HG03469 (cell line): ENCODE results near the gene PUM2.
"Not testable (repeated sequence)": the region's sequence is repeated elsewhere in the genome, so short reads cannot be mapped to it uniquely, and the experiment has no call there.

ENCODE experiments used
- ATAC-seq: cut with Tn5 transposase; IDR thresholded peaks from one replicate; pipeline ENCODE4 v1.9.1; 2021; ENCODE audit warnings: mild to moderate bottlenecking, moderate library complexity, moderate number of reproducible peaks; ENCODE audit not compliant: unreplicated experiment

The PUM2 gene

DNA sequence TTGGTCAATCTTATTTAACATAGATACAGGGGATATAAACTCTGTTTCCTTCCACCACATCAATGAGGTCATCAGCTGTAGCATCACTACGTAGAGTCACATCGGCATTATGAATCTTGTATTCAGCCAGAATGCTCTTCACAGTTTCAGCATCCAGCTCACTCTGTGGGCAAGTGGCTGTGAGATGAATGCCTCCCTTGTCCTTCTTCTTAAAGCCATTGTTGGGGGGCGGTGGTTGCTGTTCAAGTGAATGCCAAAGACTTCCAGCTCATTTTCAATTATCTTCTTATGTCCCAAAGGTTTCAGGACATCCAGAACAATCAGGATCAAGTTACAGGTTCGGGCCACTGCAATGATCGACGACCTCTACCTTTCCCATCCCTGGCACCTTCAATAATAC, 110.4 kb downstream of the PUM2 start:
- ATAC-seq = not testable (repeated sequence)

DNA sequence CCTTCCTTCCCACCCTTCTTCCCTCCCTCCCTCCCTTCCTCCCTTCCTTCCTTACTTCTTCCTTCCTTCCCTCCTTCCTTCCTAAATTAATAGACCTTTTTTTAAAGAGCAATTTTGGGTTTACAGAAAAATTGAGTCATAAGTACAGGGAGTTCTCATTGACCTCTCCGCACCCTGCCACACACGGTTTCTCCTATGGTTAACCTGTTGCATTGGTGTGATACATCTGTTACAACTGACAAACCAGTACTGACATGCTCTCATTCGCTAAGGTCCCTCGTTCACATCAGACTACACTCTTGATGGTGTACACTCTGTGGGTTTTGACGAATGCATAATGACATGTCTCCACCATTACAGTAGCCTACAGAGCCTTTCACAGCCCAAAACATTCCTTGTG, 114.1 kb downstream of the PUM2 start:
- no peak for ATAC-seq

DNA sequence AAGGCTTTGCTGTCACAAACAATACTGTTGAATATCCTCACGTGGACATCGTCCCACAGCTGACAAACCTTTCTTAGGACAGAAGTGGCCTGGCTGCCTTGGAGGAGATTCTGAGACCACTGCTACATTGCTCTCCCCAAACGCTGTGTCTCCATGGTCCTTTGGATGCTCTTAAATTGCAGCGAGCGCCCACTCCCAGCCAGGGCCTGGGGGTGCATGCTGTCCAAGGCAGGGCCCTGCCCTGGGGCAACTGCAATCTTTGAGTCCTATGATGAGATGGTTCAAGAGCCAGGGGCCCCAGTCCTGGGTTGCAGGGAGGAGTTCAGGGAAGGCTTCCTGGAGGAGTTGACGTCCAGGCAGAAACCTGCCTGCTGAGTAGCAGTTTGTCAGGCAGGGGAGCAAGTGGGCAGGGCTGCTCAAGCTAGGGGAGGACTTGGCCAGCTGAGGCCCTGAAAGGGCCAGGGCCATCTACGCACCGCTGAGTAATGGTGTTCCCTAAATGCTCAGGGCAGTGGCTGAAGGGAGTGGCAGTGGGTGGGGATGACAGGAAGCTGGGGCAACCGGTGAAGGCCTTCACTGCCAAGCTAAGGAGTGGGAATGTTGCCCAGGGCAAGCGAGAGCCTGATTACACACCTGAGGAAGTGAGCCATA, 114.9 kb downstream of the PUM2 start:
- ATAC-seq = no peak

DNA sequence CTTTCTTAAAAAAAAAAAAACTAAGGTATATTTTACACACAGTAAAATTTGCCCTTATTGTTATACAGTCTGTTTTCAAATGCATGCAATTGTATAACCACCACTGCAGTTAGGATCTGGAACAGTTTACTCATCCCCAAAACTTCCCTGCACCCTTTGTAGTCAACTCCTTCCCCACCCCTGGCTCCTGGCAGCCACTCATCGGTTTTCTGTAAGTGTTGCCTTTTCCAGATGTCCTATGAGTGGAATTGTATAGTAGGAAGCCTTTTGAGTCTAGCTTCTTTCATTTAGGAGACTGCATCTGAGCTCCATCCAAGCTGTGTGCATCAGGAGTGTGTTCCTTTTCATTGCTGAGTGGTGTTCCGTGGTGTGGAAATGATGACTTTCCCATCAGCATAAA, 116.0 kb downstream of the PUM2 start:
- ATAC-seq = not testable (repeated sequence)

DNA sequence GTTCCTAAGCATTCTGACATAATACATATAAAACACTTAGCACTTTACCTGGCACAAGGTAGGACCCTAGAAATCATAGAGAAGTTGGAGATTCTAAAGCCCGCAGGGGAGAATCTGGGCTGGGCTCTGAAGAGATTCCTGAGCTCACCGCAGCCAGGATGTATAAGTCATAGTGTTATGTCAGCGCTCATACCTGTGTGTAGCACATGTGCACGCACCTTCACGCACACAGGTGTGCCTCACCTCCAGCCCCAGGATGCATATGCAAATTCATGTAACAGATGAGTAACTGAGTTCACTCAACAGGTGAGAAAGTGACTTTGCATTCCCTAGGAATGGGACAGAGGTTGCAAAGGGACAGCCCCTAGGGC, 117.8 kb downstream of the PUM2 start:
- no peak for ATAC-seq

DNA sequence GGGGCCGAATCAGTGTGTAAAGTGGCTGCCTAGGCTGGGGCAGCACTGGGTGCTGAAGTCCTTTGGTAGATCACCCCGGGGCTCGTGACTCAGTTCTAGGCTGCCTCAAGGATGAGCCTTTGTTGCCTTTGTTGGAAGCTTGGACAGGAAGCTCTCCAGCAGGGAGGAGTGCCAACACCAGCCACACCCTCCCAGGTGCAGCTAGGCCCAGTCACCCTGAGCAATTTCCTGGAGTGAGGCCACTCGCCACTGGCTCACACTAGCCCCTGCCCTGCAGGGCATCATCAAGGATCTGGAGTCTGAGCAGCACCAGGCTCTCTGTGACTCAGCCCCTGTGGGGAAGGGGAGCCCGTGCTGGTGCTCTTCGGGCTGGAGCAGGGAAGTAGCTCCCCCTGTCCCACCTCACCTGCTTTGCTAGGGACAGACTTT, 119.0 kb downstream of the PUM2 start:
- no peak for ATAC-seq

DNA sequence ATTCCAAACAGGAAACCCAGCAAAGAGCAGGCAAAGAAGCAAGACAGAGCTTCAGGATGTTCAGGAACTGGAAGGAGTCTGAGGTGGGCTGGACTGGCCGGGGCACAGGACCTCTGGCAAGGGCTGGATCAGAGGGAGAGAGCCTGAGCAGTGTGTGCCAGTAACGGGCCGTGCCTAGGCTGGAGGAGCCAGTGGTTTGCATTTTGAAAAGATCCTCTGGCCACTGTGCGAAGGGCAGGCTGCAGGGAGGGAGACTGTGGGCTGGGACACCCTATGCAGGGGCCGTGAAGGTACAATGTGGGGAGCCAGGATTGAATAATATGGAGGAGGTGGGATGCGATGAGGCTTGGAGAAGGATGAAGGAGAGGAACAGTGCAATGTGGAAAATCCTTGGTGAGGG, 119.5 kb downstream of the PUM2 start:
- no peak for ATAC-seq

DNA sequence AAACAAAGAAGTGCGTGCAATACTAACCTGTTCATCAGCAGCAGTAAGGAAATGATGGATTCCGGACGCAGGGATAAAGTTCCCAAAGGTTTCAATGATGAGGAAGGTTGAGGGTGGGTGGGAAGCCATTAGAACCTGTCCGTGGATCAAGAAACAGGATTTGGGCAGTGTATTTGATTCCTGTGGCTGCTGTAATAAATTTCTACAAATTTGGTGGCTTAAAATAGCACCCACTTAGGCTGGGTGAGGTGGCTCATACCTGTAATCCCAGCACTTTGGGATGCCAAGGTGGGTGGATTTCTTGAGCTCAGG, 120.6 kb downstream of the PUM2 start:
- ATAC-seq = no peak

DNA sequence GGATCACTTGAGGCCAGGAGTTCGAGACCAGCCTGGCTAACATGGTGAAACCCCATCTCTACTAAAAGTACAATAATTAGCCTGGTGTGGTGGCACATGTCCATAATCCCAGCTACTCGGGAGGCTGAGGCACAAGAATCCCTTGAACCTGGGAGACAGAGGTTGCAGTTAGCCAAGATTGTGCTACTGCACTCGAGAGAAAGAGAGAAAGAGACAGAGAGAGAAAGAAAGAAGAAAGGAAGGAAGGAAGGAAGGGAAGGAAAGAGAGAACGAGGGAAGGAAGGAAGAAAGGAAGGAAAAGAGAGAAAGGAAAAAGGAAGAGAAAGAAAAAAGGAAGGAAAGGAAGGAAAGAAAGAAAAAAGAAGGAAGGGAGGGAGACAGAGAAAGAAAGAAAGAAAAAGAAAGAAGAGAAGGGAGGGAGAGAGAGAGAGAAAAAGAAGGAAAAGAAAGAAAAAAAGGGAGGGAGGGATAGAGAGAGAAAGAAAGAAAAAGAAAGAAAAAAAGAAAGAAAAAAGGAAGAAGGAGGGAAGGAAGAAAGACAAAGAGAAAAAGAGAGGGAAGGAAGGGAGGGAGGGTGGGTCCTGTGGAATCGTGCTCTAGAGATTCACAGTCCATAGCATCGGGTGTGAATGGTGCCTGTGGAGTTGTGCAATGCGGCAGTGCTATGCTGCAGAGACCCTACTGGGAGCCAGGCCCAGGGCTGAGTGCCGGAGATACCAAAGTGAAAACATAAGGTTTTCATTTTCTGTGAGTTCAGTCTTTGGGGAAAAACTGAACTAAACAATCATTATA, 121.1 kb downstream of the PUM2 start:
- ATAC-seq = no peak

DNA sequence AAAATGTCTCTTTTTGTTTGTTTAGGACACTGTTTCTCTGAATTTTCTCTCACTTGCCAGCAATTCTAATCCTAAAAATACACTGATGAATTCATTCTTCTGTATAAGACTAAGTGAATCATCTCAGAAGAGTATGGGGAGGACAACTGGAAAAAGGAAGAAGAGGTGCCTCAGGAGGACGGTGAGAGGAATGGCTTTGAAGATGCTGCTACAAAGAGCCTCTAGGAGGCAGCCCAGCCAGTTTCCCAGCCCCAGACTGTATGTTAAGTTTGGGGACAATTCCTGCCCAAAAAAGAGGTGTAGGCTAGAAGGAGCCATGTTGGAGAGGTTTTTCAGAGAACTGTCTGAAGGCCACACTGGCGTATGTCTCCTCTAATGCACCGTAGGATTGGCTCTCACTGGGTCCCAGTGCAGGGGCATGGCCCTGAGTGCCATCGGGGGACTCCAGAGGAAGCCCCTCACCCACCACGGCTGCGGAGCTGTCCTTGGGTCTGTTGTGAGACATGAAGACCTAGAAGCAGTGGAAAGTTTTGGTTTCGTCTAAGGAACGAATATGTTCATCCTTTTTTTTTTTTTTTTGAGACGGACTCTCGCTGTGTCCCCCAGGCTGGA, 122.6 kb downstream of the PUM2 start:
- ATAC-seq = no peak

DNA sequence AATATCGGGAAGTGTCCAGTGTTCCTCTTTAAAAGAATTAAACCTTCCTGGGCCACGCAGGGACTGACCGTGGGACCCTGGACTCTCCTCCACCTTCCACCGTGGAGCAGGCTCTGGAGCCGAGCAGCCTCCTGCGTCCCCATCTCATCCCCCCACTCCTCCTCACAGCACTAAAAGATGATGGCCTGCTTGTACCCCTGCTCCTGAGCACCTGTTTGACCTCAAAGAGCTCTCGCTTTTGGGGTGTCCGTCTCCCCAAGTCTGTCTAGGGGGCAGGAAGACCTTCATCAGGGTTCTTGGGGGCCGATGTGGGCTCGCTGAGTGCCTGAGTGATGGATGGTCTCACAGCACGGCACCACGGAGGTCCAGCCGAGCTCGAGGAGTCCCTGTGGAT, 124.5 kb downstream of the PUM2 start:
- ATAC-seq = no peak

DNA sequence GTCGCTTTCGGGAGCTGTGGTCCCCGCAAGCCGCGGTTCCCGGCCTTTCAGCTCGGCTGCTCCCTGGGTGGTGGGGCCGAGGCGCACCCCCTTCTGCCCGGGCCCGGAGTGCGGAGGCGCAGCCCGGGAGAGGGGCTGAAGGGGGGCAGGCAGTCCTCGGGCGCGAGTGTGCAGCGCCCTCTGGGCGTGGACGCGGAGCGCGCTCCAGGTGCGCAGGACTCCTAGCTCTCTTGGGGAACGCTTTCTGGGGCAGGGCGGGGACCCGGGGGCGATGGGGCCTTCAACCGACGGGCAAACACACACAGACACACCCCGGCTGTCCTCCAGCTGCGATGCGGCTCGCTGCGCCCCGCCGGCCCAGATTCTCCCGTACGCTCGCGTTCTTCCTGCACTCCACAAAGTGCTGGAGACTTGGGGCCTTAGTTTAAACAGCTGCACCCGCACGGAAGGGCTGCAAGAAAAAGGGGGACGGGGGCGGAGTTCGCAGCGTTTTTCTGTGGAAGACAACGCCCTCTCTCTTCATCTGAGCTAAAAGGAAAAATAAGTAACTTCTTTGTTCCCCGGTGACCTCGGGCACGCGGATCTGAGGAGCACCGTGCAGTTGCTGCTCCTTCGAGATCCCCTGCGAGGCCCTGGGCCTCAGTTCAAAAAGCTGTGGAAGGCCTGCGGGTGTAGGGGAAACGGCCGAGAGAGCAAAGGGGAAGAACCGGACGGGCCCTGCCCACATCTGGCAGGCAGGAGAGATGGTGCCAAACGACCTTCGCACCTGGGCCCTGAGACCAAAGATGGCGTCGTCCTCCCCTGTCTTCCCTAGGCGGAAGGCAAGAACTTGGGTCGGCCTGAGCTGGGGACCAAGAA, 125.1 kb downstream of the PUM2 start:
- ATAC-seq = peak; percentile 55

DNA sequence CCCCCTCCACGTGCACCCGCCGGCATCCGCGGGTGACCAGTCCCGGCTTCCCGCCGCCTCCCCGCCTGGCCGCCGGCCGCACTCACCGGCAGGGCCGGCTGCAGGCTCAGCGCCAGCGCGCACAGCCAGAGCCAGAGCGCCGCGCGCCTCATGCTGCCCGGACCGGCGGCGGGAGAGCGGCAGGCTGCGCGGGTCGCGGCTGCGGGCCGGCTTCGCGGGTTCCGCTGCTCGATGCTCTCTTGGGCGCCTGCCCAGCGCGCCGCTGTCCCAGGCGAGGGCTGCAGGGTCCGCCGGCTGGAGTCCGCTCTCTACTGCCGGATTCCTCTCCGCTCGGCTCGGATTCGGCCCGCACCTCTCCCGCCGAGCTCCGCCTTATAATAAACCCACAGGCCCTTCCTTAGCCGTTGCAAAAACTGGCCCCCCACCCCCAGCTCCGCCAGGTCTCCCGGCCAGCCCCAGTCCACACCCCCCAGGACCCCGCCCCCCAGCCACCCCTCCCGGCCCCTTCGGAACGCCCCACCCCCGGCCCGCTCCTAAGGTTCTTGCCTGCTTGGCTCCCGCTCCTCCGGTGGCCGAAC, 125.8 kb downstream of the PUM2 start, which contains the start of gene SDC1:
Gene SDC1 (minus strand): TSS at position 415 of the 578 bp plus-strand sequence. CDS start 263 bp downstream, at position 152.
- no peak for ATAC-seq

DNA sequence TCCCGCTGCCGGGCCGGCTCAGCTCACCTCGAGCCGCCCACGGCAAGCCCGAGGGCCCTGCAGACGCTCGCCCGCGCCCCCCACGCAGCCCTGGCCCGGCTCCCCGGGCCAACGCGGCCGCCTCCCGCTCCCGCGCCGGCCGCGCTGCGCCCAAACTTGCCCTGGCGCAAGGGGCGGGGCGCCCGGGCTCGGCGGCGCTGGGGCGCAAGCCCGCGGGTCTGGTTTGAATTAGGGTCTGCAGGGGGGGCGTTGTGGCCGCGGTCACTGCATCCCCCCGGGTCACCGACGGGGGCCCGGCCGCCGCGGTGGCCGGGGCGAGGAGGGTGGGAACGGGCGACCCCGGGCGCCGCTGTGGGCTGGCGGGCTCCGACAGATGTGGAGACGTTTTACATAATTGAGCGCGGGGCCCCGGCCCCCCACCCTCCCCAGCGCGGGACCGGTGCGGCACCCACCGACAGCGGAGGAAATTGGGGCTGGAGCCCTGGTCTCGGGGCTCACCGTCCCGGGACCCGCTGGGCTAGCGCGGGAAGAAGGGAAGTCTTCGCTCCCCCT, 126.4 kb downstream of the PUM2 start:
- ATAC-seq = no peak

DNA sequence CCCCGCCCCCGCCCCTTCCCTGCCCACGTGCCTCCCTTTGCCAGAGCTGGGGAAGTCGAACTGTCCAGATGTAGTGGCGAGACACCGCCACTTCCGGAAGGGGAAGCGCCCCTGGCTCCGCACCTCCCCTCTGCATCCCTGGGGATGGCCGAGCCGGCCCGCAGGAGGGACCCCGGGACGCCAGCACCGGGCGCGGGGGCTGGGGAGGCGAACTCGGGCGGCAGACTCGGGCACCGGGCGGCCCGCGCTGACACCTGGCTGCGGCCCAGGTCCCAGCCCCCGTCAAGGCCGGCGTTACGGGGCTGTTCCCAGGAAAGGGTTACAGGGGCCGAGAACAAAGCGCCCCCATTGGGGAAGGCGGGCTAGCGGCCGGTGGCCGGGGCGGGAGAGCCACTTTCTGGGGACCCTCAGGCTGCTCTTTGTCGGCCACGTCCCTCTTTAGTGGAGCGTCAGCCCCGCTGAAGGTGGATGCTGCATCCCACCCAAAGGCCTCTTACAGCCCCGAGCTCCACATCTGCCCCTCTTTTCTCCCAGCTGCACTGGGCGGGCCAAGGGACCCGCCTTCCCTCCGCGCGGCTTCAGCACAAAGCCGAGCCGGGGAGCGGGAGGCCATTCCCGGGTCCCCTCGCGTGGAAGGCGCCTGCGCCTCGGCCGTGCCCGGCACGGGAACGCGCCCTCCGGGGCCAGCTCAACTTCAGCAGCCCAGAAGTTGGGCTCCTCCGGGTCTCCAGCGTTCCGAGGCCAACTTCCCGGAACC, 127.1 kb downstream of the PUM2 start:
- no peak for ATAC-seq

DNA sequence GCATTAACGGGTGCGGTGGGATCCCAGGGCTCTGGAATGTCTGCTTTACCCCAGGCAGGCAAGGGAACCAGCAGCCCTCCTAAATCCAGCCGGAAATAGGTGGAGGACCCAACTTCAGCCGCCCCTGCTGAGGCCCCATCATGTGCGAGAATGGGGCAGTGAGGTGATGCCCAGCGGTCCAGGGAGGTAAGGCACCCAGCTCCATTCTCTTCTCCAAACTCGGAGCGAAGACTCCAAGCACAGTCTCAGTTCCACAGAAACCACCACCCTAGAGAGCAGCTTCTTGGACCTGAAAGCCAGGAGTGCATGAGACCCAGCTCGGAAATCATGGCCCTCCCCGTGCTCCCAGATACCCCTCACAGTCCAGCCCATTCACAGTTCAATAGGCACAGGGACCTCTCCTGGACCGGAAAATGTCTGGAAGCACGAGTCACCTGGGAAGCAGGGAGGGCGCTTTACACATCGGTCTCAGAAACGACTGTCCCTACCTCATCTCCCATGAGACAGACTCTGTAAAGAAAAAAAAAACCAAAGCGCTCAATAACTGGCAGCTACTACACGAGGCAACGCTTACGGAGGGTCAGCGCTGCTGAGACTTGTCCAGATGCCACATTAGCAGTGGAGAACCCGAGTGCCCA, 127.8 kb downstream of the PUM2 start:
- no peak for ATAC-seq

DNA sequence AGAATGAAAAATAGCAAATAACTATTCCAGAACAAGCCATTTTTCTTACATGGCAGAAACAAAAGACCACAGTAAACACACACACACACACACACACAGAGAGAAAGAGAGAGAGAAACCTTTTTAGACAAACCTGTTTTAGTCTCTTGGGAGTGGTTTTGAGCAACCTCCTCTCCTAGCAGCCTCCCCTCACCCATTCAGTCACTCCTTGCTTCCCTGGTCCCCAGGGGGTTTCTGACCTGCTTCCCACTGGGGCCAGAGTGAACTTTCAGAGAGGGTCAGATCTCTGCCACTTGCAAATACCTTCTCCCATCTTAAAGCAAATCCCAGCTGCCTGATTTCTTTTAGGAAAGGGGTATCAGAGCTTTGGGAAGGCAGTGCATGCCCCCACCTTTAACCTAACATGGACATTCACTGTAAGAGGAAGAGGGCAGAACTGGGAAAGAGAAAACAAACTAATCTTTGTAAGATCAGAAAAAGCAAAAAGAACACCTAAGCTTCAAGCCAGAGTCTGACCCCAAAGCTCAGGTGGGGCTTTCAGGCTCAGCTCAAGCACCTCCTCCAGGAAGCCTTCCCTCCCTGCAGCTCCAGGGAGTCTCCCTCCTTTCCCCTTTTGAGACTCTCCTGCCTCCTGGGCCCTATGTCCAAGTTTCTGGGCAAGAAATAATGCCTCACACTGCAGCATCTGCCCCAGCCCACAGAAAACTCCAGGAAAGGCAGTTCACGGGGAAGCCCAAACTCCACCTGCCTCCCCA, 128.5 kb downstream of the PUM2 start:
- no peak for ATAC-seq

DNA sequence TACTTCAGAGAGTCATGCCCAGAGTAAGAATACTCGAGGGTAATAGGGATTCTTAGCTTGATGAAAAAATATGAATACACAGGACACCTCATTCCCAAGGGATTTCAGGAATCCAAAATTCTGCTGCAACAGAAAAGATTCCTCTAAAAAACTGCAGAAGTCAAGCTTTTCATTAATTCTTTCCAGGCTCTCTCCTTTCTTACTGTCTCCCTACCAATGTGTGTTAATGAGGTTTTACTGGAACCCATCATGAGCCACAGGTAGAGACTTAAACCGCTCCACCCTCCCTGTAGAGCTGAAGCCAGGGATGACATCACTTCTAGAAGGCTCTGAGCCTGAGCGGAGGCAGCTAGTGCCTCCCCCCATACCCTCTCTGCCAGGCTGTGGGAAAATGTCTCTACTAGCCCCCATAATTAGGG, 129.1 kb downstream of the PUM2 start:
- ATAC-seq = no peak
